ENCODE data around the gene NBPF3. TPM values are rescaled to one million over a fixed set of nuclear protein-coding genes. Genes with fewer than 3 reads are reported as not detected.
A peak's percentile ranks its signal among the peaks of the same experiment; 100 is the strongest.
"Not testable (repeated sequence)": the region's sequence is repeated elsewhere in the genome, so short reads cannot be mapped to it uniquely, and the experiment has no call there.

Gene NBPF3
- total RNA-seq, 1 experiment from 2014 or later = 16.1 TPM

GRCh38 chr1:21436488-21437340, 3.2 kb upstream of the NBPF3 start:
- peak; percentile 51 for DNase-seq (ENCODE audit: low spot score)
- in situ Hi-C loops (cut with HindIII; ENCODE audit: low sequenced_read_pairs) = no loop called here

- in situ Hi-C loops (cut with HindIII; ENCODE audit: low sequenced_read_pairs) = no loop called here
- DNase-seq (ENCODE audit: low spot score) = peak; percentile 3
Measured at GRCh38 chr1:21437341-21437640, 2.6 kb upstream of the NBPF3 start.

- in situ Hi-C loops (cut with HindIII; ENCODE audit: low sequenced_read_pairs); DNase-seq (ENCODE audit: low spot score): not testable (repeated sequence)
Measured at GRCh38 chr1:21438646-21439312, 1.2 kb upstream of the NBPF3 start.

GRCh38 chr1:21439345-21439720, 604 bp upstream of the NBPF3 start:
- DNase-seq (ENCODE audit: low spot score) = no peak
- in situ Hi-C loops (cut with HindIII; ENCODE audit: low sequenced_read_pairs) = no loop called here

- DNase-seq (ENCODE audit: low spot score) = peak; percentile 30
- in situ Hi-C loops (cut with HindIII; ENCODE audit: low sequenced_read_pairs) = not testable (repeated sequence)
Measured at GRCh38 chr1:21440630-21441125, 741 bp downstream of the NBPF3 start.

GRCh38 chr1:21446647-21447046, 6.7 kb downstream of the NBPF3 start:
- in situ Hi-C loops (cut with HindIII; ENCODE audit: low sequenced_read_pairs); DNase-seq (ENCODE audit: low spot score): not testable (repeated sequence)

GRCh38 chr1:21447311-21447710, 7.4 kb downstream of the NBPF3 start:
- in situ Hi-C loops (cut with HindIII; ENCODE audit: low sequenced_read_pairs) = no loop called here
- no peak for DNase-seq (ENCODE audit: low spot score)

- in situ Hi-C loops (cut with HindIII; ENCODE audit: low sequenced_read_pairs) = no loop called here
- no peak for DNase-seq (ENCODE audit: low spot score)
Measured at GRCh38 chr1:21449906-21450305, 10.0 kb downstream of the NBPF3 start.

- no peak for DNase-seq (ENCODE audit: low spot score)
- in situ Hi-C loops (cut with HindIII; ENCODE audit: low sequenced_read_pairs) = no loop called here
Measured at GRCh38 chr1:21451212-21451611, 11.3 kb downstream of the NBPF3 start.

- no peak for DNase-seq (ENCODE audit: low spot score)
- in situ Hi-C loops (cut with HindIII; ENCODE audit: low sequenced_read_pairs) = no loop called here
Measured at GRCh38 chr1:21451981-21452411, 12.1 kb downstream of the NBPF3 start.

GRCh38 chr1:21453964-21454614, 14.2 kb downstream of the NBPF3 start:
- in situ Hi-C loops (cut with HindIII; ENCODE audit: low sequenced_read_pairs); DNase-seq (ENCODE audit: low spot score): not testable (repeated sequence)

- DNase-seq (ENCODE audit: low spot score); in situ Hi-C loops (cut with HindIII; ENCODE audit: low sequenced_read_pairs): not testable (repeated sequence)
Measured at GRCh38 chr1:21454904-21455303, 15.0 kb downstream of the NBPF3 start.

GRCh38 chr1:21457654-21458053, 17.7 kb downstream of the NBPF3 start:
- in situ Hi-C loops (cut with HindIII; ENCODE audit: low sequenced_read_pairs) = no loop called here
- DNase-seq (ENCODE audit: low spot score) = no peak

- in situ Hi-C loops (cut with HindIII; ENCODE audit: low sequenced_read_pairs); DNase-seq (ENCODE audit: low spot score): not testable (repeated sequence)
Measured at GRCh38 chr1:21465127-21465526, 25.2 kb downstream of the NBPF3 start.

GRCh38 chr1:21467946-21468345, 28.0 kb downstream of the NBPF3 start:
- in situ Hi-C loops (cut with HindIII; ENCODE audit: low sequenced_read_pairs); DNase-seq (ENCODE audit: low spot score): not testable (repeated sequence)

- DNase-seq (ENCODE audit: low spot score) = no peak
- in situ Hi-C loops (cut with HindIII; ENCODE audit: low sequenced_read_pairs) = no loop called here
Measured at GRCh38 chr1:21468599-21468998, 28.7 kb downstream of the NBPF3 start.

- in situ Hi-C loops (cut with HindIII; ENCODE audit: low sequenced_read_pairs) = no loop called here
- no peak for DNase-seq (ENCODE audit: low spot score)
Measured at GRCh38 chr1:21469581-21469980, 29.6 kb downstream of the NBPF3 start.

GRCh38 chr1:21472861-21473260, 32.9 kb downstream of the NBPF3 start:
- no peak for DNase-seq (ENCODE audit: low spot score)
- in situ Hi-C loops (cut with HindIII; ENCODE audit: low sequenced_read_pairs) = no loop called here

- in situ Hi-C loops (cut with HindIII; ENCODE audit: low sequenced_read_pairs) = no loop called here
- DNase-seq (ENCODE audit: low spot score) = no peak
Measured at GRCh38 chr1:21478356-21478755, 38.4 kb downstream of the NBPF3 start.

- DNase-seq (ENCODE audit: low spot score) = peak; percentile 67
- in situ Hi-C loops (cut with HindIII; ENCODE audit: low sequenced_read_pairs) = not testable (repeated sequence)
Measured at GRCh38 chr1:21483881-21484280, 43.9 kb downstream of the NBPF3 start.

Measured in G401 (cell line).